ENCODE measurements around the gene LENEP.

Gene LENEP

GRCh38 chr1:155029513-155030242 lies 36.3 kb downstream of the LENEP start:
- no peak for DNase-seq (ENCODE audit: low read depth)

GRCh38 chr1:155030243-155030795 lies 36.9 kb downstream of the LENEP start:
- DNase-seq (ENCODE audit: low read depth) = no peak

- no peak for DNase-seq (ENCODE audit: low read depth)
These were observed 37.5 kb downstream of the LENEP start for GRCh38 chr1:155030899-155031298.

GRCh38 chr1:155032886-155033285 lies 39.5 kb downstream of the LENEP start:
- DNase-seq (ENCODE audit: low read depth) = no peak

GRCh38 chr1:155033524-155033923 lies 40.1 kb downstream of the LENEP start, which contains the start of the genes DCST1 and DCST2:
DCST1 (plus strand) TSS chr1:155033824; CDS start chr1:155034037, 213 bp downstream.
DCST2 (minus strand) TSS chr1:155033781; CDS start chr1:155033701, 80 bp downstream.
- DNase-seq (ENCODE audit: low read depth) = no peak

- no peak for DNase-seq (ENCODE audit: low read depth)
These were observed 41.2 kb downstream of the LENEP start for GRCh38 chr1:155034318-155035208.

GRCh38 chr1:155035936-155036335 lies 42.5 kb downstream of the LENEP start:
- no peak for DNase-seq (ENCODE audit: low read depth)

- DNase-seq (ENCODE audit: low read depth) = no peak
These were observed 43.7 kb downstream of the LENEP start for GRCh38 chr1:155037043-155037442.

GRCh38 chr1:155037851-155038441 lies 44.6 kb downstream of the LENEP start:
- DNase-seq (ENCODE audit: low read depth) = no peak

GRCh38 chr1:155038602-155039307 lies 45.4 kb downstream of the LENEP start:
- peak; percentile 84 for DNase-seq (ENCODE audit: low read depth)

GRCh38 chr1:155039308-155039669 lies 45.9 kb downstream of the LENEP start:
- no peak for DNase-seq (ENCODE audit: low read depth)

- DNase-seq (ENCODE audit: low read depth) = no peak
These were observed 47.1 kb downstream of the LENEP start for GRCh38 chr1:155040358-155041093.

- no peak for DNase-seq (ENCODE audit: low read depth)
These were observed 49.4 kb downstream of the LENEP start for GRCh38 chr1:155042789-155043188.

GRCh38 chr1:155043301-155043702 lies 49.9 kb downstream of the LENEP start:
- DNase-seq (ENCODE audit: low read depth) = no peak

- DNase-seq (ENCODE audit: low read depth) = no peak
These were observed 50.4 kb downstream of the LENEP start for GRCh38 chr1:155043793-155044192.

All from amniotic epithelial cell (primary cell).